GM19455 (cell line): ENCODE measurements around the gene SNX8.

Source experiments
- ATAC-seq: cut with Tn5 transposase; IDR thresholded peaks from one replicate; pipeline ENCODE4 v1.9.1; 2021; ENCODE audit not compliant: unreplicated experiment

The SNX8 gene

DNA sequence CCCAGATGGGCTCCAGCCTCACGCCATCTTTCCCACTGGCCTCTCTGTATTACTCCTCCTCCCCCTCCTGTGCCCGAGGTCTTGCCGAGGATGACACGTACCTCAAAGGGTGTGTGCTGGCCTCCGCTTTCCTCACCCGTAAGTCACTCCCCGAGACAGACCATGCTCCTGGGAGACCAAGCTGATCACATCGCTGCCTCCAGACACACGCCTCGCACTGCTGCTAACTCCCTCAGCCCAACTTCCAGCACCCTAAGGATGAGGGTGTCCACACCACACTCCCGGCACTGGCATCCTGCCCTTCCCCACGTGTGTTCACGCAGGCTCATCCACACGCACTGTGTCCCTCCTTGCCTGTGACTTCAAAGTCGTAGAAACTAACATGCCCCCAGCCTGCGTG is 105.5 kb downstream of the SNX8 start:
- ATAC-seq, result no peak

DNA sequence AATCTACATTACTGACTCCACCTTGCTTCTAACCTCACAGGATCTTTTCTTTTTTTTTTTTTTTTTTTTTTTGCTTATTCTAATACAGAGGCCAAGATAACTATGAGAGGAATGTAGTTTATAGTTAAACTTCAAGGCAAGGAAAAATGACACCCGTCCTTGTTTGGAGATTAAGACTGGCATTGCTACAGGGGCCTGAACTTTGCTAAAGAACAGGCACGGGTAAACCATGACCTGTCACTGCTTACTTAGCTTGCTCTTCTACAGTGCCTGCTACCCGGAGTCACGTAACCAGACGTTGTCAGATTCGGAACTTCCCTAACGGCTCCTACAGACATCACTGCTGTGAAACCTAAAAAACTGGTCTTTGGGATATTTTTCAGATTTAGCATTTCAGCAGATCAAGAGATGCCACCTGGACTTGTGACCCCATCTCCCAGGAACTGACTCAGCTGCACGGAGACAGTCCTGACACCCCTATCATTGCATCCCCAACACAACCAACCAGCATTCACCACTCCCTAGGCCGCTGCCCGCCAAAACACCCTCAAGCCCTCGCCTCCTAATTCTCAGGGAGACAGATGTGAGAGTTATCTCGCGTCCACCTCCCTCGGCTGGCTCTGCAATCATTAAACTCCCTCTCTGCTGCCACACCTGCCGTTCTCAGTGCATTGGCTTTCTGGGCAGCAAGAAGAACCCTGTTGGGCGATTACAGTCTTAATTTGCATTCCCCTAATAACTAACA is 109.0 kb downstream of the SNX8 start:
- no peak for ATAC-seq

DNA sequence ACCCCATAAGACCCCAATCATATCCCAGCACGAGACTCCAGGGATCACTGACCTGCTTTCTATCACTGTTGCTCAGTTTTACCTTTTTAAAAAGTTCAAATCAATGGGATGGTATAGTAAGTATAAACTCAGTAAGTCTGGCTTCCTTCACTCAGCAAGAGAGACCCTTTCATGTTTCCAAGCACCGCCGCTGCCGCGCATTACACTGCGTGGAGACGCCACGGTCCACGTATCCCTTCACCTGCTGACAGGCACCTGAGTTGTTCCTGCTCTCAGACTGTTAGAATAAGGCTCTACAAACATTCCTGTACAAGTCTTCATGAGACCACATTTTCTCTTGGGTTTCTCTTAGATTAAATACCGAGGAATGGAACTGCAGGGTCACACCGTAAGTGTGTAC is 109.8 kb downstream of the SNX8 start:
- ATAC-seq, result no peak

DNA sequence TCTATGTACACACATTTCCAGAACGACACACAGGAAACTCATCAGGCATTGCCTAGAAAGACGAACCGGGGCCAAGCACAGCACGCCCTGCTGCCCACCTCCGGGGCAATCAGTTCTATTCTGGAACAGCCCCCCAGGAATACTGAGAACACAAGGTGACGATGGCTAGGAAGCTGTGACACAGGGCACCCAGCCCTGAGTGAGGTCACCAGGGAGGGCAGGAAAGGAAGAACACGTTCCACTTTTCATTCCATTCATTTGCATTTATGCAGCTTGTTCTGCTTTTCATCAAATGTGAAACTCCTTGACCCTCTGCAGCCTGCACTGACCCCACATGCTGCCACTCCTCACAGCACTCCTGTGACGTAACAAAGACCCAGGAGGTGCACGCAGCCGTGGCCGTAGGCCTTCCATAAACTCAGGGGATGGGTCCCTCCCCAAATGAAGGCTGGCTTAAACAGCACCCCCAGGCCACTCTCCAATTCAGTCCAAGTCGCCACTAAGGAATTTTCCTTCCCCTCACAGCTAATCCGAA is 110.4 kb downstream of the SNX8 start:
- ATAC-seq, result no peak

DNA sequence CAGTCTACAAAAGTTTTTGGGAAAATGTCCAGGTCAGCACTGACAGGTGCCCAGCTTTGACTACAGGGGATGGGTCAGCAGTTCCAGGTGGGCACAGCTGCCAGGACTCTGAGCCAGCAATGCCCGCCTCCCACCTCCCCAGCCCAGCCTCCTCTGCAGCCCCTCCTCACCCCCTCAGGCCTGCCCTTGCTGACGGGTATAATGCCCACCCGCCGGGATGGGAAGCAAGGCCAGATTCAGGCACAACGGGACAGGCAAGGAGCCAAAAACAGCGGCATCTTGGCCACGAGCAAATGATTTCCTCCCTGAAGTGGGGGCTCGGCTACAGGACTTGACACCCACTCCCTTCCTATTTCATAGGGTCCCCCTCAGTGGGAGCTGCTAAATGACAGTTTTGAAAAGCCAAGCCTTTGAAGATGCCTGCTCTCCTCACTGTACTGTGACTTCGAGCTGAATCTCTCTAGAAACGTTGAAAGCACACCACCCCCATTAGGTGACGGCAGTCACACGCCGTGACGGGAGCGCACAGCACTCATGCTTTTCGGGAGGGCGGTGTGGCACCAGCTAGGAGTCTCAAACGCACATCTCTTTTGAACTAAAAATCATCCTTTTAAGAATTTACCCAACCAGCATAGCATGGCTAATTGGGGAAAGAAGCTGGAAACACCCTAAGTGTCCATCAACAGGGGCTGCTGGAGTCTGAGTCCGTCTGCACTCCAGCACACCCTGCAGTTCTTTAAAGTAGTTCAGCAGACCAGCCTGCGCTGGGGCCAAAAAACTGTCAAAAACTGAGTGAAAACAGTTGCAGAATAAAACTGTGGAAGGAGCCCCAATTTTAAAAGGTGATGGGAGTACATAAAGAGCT is 111.1 kb downstream of the SNX8 start:
- ATAC-seq, result no peak

DNA sequence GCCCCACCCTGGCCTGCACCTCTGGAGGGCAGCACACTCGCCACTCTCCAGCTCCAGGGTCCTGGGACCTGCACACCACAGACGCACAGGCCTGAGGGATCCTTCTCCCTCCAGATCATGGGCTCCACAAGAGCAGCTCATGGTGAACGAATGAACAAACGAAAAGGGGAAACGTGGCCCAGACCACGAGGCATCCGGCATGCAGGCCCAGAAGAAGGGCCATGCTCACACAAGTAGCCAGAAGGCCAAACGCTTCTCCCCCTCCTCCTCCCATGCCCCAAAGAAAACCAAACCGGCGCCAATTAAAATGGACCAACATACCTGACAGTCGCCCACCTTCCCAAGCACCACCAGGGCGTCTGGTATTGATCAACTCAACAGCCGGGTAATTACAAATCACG is 111.9 kb downstream of the SNX8 start:
- no peak for ATAC-seq
